Endothelial cell of umbilical vein (primary cell): ENCODE measurements around the gene DOCK6. TPM values are rescaled to one million over a fixed set of nuclear protein-coding genes. Genes with fewer than 3 reads are reported as not detected.

Experiments
- BruUV-seq: library from RNA; stranded (reverse); fragments of 400-500 nt; replicated peaks from 2 replicates; lab custom pipeline; 2021; lab: Mats Ljungman, UMichigan
- CTCF ChIA-PET: fragments of 300-600, 350-600 bp; sonication (Branson Sonifier 250); formaldehyde crosslinking; loops from one replicate; lab custom pipeline; 2021; ENCODE audit warnings: antibody characterized with exemption, inconsistent platforms; lab: Charles Lee
- POLR2A ChIA-PET: fragments of 300-600, 350-600 bp; sonication (Branson Sonifier 250); formaldehyde crosslinking; loops from one replicate; lab custom pipeline; 2021; ENCODE audit warnings: antibody characterized with exemption, inconsistent platforms; lab: Charles Lee
- DNase-seq: peaks from one replicate; pipeline ENCODE4 v3.0.0-alpha.2; 2011; ENCODE audit warnings: low read depth, low spot score
- FAIRE-seq: peaks from 2 replicates; lab custom pipeline; 2011; peaks lifted over from hg19 to GRCh38; lab: Jason Lieb, UNC
- H2AFZ ChIP-seq: 2 replicates; pipeline ENCODE4 v1.6.0; 2012; ENCODE audit warnings: low read depth, low read length, control low read depth, inconsistent platforms
- H3K27ac ChIP-seq: 2 replicates; pipeline ENCODE4 v1.5.1; 2011; ENCODE audit warnings: low read depth, mild to moderate bottlenecking, control low read depth, low read length, moderate library complexity; ENCODE audit not compliant: insufficient read depth
- H3K27me3 ChIP-seq, 2 experiments: 2 replicates each; pipeline versions ENCODE4 v1.6.0 to v1.6.1; 2011; ENCODE audit warnings: low read length in 2 of 2, mixed read lengths in 1 of 2; ENCODE audit not compliant: control insufficient read depth in 2 of 2, insufficient read depth in 2 of 2
- H3K36me3 ChIP-seq, 2 experiments: 2 replicates in 1 of 2; 3 replicates in 1 of 2; pipeline ENCODE4 v1.5.1; 2011; ENCODE audit warnings: low read length in 2 of 2, mild to moderate bottlenecking in 1 of 2, moderate library complexity in 1 of 2; ENCODE audit not compliant: control insufficient read depth in 2 of 2, insufficient read depth in 2 of 2; ENCODE audit errors: extremely low read depth in 1 of 2
- H3K4me1 ChIP-seq: 3 replicates; pipeline ENCODE4 v1.5.1; 2011; ENCODE audit warnings: mild to moderate bottlenecking, low read length; ENCODE audit not compliant: control insufficient read depth, insufficient read depth; ENCODE audit errors: extremely low read depth
- H3K4me2 ChIP-seq: 2 replicates; pipeline ENCODE4 v1.6.1; 2011; ENCODE audit warnings: low read length, control low read depth, mixed read lengths; ENCODE audit not compliant: insufficient read depth
- H3K4me3 ChIP-seq, 3 experiments: fragments of 200-600 bp in 1 of 3; sonication (generic), shearing (Covaris generic) in 1 of 3; replicated peaks in 1 of 3; 2 replicates each; pipeline ENCODE4 v1.5.1; 2011 to 2016; ENCODE audit warnings: control low read depth in 3 of 3, low read length in 3 of 3, mild to moderate bottlenecking in 2 of 3, inconsistent platforms in 1 of 3, low read depth in 1 of 3, moderate library complexity in 1 of 3; ENCODE audit not compliant: insufficient read depth in 1 of 3
- H3K79me2 ChIP-seq: 2 replicates; pipeline ENCODE4 v1.6.0; 2012; ENCODE audit warnings: low read length, inconsistent platforms; ENCODE audit not compliant: control insufficient read depth, insufficient read depth
- H3K9ac ChIP-seq: replicated peaks from 2 replicates; pipeline ENCODE3; 2011; ENCODE audit warnings: low read length, control low read depth; ENCODE audit not compliant: insufficient read depth; ENCODE audit errors: extremely low read depth
- H3K9me1 ChIP-seq: replicated peaks from 3 replicates; pipeline ENCODE4 v1.6.0; 2011; ENCODE audit warnings: mild to moderate bottlenecking, low read length; ENCODE audit not compliant: control insufficient read depth, insufficient read depth; ENCODE audit errors: extremely low read depth
- H3K9me3 ChIP-seq: replicated peaks from 2 replicates; pipeline ENCODE4 v1.5.1; 2012; ENCODE audit warnings: low read length, inconsistent platforms; ENCODE audit not compliant: control insufficient read depth, insufficient read depth
- H4K20me1 ChIP-seq: replicated peaks from 2 replicates; pipeline ENCODE3; 2011; ENCODE audit warnings: mild to moderate bottlenecking, low read length; ENCODE audit not compliant: control insufficient read depth, insufficient read depth; ENCODE audit errors: extremely low read depth
- CTCF ChIP-seq, 2 donors: IDR thresholded peaks; 1 replicate in 1 of 2; 2 replicates in 1 of 2; pipeline ENCODE4 v1.5.1; 2011; ENCODE audit warnings: low read length in 2 of 2, mild to moderate bottlenecking in 2 of 2, moderate library complexity in 2 of 2, control low read depth in 1 of 2, inconsistent platforms in 1 of 2, low read depth in 1 of 2; ENCODE audit not compliant: insufficient read depth in 1 of 2; ENCODE audit errors: extremely low read depth in 1 of 2
- EZH2 ChIP-seq: IDR thresholded peaks from 2 replicates; pipeline ENCODE4 v1.6.1; 2012; ENCODE audit warnings: borderline replicate concordance, low read depth, mild to moderate bottlenecking, moderate library complexity, low read length, inconsistent platforms; ENCODE audit not compliant: severe bottlenecking
- FOS ChIP-seq: IDR thresholded peaks from 2 replicates; pipeline ENCODE4 v1.6.1; 2011; ENCODE audit warnings: mild to moderate bottlenecking, low read length, moderate library complexity, borderline replicate concordance; ENCODE audit not compliant: insufficient read depth
- GATA2 ChIP-seq: IDR thresholded peaks from 2 replicates; pipeline ENCODE4 v1.7.0; 2011; ENCODE audit warnings: low read depth, mild to moderate bottlenecking, moderate library complexity, mixed read lengths, low read length; ENCODE audit not compliant: insufficient read length, insufficient read depth
- JUN ChIP-seq: IDR thresholded peaks from 2 replicates; pipeline ENCODE4 v1.6.1; 2011; ENCODE audit warnings: borderline replicate concordance, low read depth; ENCODE audit not compliant: insufficient read length, insufficient read depth
- MAX ChIP-seq: IDR thresholded peaks from 2 replicates; pipeline ENCODE4 v1.6.1; 2011; ENCODE audit not compliant: insufficient read depth, insufficient read length
- MYC ChIP-seq: IDR thresholded peaks from one replicate; pipeline ENCODE4 v1.6.1; 2011; ENCODE audit warnings: mild to moderate bottlenecking, low read depth, low read length
- POLR2A ChIP-seq: IDR thresholded peaks from 2 replicates; pipeline ENCODE4 v1.6.1; 2012; ENCODE audit warnings: low read depth, mild to moderate bottlenecking, control low read depth, low read length
- POLR2AphosphoS5 ChIP-seq: IDR thresholded peaks from 2 replicates; pipeline ENCODE4 v1.6.1; 2012; ENCODE audit warnings: low read depth, mild to moderate bottlenecking, control low read depth, low read length, moderate library complexity; ENCODE audit not compliant: insufficient read depth
- dilution Hi-C: fragments of 300-500 bp; cut with MboI; formaldehyde crosslinking; loops from one replicate; pipeline ENCODE4 v1.15.0; 2019; ENCODE audit warnings: low sequenced_read_pairs; ENCODE audit not compliant: extremely low pct_ligation_motif_present
- intact Hi-C: fragments of 100-400 bp; cut with micrococcal nuclease; formaldehyde crosslinking; loops from one replicate; pipeline ENCODE4 v1.10.0; 2022
- polyA plus RNA-seq, 4 experiments: library from polyadenylated mRNA; depleted of rRNA in 3 of 4; stranded (reverse) in 3 of 4; unstranded in 1 of 4; fragments of >200 nt; gene quantifications; 2 replicates each; pipeline versions ENCODE4 v1.2.1 to v1.2.3, GENCODE V29; 2011 to 2012; ENCODE audit warnings: missing spikeins in 1 of 4
- total RNA-seq: library from RNA; stranded (reverse); gene quantifications from 2 replicates; pipeline ENCODE4 v1.2.3, GENCODE V29; 2021

DOCK6 gene
- total and polyA plus RNA-seq, 2 donors (not counting 3 experiments of a cell fraction or from before 2014, with no cell fraction given), result 126 to 334 TPM

- H3K27ac ChIP-seq, result no peak overlapping the region
- H3K27me3 ChIP-seq, result no peaks in the 10 kb centered on the region
- TF ChIP-seq JUN, result no peak
- TF ChIP-seq MAX, result no peak
- TF ChIP-seq CTCF (IDR thresholded peaks at IDR 0.05; ENCODE audit: extremely low read depth in 1 of 2, insufficient read depth in 1 of 2, low read depth in 1 of 2, low read length in 2 of 2), result no peak
- TF ChIP-seq FOS, result no peak
- TF ChIP-seq POLR2AphosphoS5, result no peak
- no peak for TF ChIP-seq GATA2
- TF ChIP-seq EZH2, result no peak
- TF ChIP-seq POLR2A, result no peak
- TF ChIP-seq MYC, result no peak
- peaks cover 30% of the 10 kb centered on the region for H3K4me1 ChIP-seq
- peaks cover 20% of the 10 kb centered on the region for H3K79me2 ChIP-seq
- H3K36me3 ChIP-seq, result peaks cover 13 to 34% of the 10 kb centered on the region in 2 experiments
- FAIRE-seq (no peak), DNase-seq (no peak)
- H4K20me1 ChIP-seq, result no peaks in the 10 kb centered on the region
- intact Hi-C loops, result no loop called here
- BruUV-seq, result no TSS peak
- ChIA-PET CTCF (interaction anchor here (1.8 kb wide), 2 partner anchors 8 to 35 kb away, joined by 5 to 7 read pairs; no protein-coding TSS in a partner anchor), POLR2A (no interaction called here)
- no peak overlapping the region for H3K9ac ChIP-seq
- no peaks in the 10 kb centered on the region for H3K9me1 ChIP-seq
- no peak overlapping the region for H3K4me3 ChIP-seq
- no peak overlapping the region for H2AFZ ChIP-seq
- no peaks in the 10 kb centered on the region for H3K9me3 ChIP-seq
- dilution Hi-C loops, result no loop called here
- no peak overlapping the region for H3K4me2 ChIP-seq
These were observed 11.1 kb downstream of the DOCK6 start for GRCh38 chr19:11251217-11251616.
